Measurements from ENCODE around the gene FBXL22. TPM values are rescaled to one million over a fixed set of nuclear protein-coding genes. Genes with fewer than 3 reads are reported as not detected.

Gene FBXL22
- total and polyA plus RNA-seq, 2 donors (not counting 1 experiment from before 2014, with no cell fraction given) = 0.50 to 0.87 TPM

- H4K20me1 ChIP-seq (ENCODE audit: control insufficient read depth, extremely low read depth, insufficient read depth, low read length) = no peaks in the 10 kb centered on the region
- no peak overlapping the region for H3K27ac ChIP-seq (ENCODE audit: insufficient read depth, low read length)
- H3K9ac ChIP-seq (ENCODE audit: insufficient read depth, low read length) = no peak overlapping the region
- no peak overlapping the region for H3K4me2 ChIP-seq (ENCODE audit: extremely low read depth, insufficient read depth, low read length)
- no peaks in the 10 kb centered on the region for H3K79me2 ChIP-seq (ENCODE audit: control insufficient read depth, insufficient read depth, low read length)
- no peak overlapping the region for H2AFZ ChIP-seq (ENCODE audit: low read length)
- TF ChIP-seq, protein P1, sequence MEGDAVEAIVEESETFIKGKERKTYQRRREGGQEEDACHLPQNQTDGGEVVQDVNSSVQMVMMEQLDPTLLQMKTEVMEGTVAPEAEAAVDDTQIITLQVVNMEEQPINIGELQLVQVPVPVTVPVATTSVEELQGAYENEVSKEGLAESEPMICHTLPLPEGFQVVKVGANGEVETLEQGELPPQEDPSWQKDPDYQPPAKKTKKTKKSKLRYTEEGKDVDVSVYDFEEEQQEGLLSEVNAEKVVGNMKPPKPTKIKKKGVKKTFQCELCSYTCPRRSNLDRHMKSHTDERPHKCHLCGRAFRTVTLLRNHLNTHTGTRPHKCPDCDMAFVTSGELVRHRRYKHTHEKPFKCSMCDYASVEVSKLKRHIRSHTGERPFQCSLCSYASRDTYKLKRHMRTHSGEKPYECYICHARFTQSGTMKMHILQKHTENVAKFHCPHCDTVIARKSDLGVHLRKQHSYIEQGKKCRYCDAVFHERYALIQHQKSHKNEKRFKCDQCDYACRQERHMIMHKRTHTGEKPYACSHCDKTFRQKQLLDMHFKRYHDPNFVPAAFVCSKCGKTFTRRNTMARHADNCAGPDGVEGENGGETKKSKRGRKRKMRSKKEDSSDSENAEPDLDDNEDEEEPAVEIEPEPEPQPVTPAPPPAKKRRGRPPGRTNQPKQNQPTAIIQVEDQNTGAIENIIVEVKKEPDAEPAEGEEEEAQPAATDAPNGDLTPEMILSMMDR (conservative IDR thresholded peaks at IDR 0.05 in 1 of 2, IDR thresholded peaks at IDR 0.05 in 1 of 2; ENCODE audit: low read depth in 1 of 2, low read length in 2 of 2) = no peak
- no peak for TF ChIP-seq EZH2 (IDR thresholded peaks at IDR 0.05; ENCODE audit: low read length, missing control alignments)
- H3K36me3 ChIP-seq (ENCODE audit: control insufficient read depth, insufficient read depth, low read length) = peaks cover 10% of the 10 kb centered on the region
- peaks cover 6% of the 10 kb centered on the region for H3K4me1 ChIP-seq (ENCODE audit: control insufficient read depth, extremely low read depth, insufficient read depth, low read length)
- H3K27me3 ChIP-seq (ENCODE audit: control insufficient read depth, insufficient read depth, low read length) = no peaks in the 10 kb centered on the region
- DNase-seq (ENCODE audit: low read depth in 2 of 2) = no peak
- H3K4me3 ChIP-seq (replicated peaks in 1 of 4; ENCODE audit: control extremely low read depth in 1 of 4, insufficient read depth in 1 of 4, low read depth in 3 of 4, low read length in 4 of 4) = no peak overlapping the region
- H3K9me3 ChIP-seq (ENCODE audit: control insufficient read depth, insufficient read depth, low read depth, low read length) = no peaks in the 10 kb centered on the region
These were observed 7.1 kb downstream of the FBXL22 start for GRCh38 chr15:63604281-63604680.

DNA sequence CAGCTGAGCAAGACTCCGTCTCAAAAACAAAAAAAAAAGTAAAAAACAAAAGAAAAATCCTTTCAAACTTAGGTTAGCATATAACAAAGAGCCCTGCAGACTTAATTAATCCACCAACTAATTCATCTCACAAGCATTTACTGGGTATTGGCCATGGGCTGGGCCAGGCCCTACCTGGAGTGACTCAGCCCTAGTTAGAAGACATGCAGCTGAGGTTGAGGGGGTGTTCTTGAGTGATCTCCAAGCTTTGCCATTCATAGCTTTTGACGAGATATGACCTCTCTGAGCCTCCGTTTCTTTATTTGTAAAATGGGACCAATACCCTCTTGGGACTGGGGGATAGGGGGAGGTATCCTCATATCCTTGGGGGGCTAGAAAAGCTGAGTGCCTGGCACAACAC lies 7.8 kb downstream of the FBXL22 start:
- H2AFZ ChIP-seq (ENCODE audit: low read length) = no peak overlapping the region
- H3K4me3 ChIP-seq (replicated peaks in 1 of 4; ENCODE audit: control extremely low read depth in 1 of 4, insufficient read depth in 1 of 4, low read depth in 3 of 4, low read length in 4 of 4) = no peak overlapping the region
- no peaks in the 10 kb centered on the region for H3K27me3 ChIP-seq (ENCODE audit: control insufficient read depth, insufficient read depth, low read length)
- no peaks in the 10 kb centered on the region for H4K20me1 ChIP-seq (ENCODE audit: control insufficient read depth, extremely low read depth, insufficient read depth, low read length)
- no peak for DNase-seq (ENCODE audit: low read depth in 2 of 2)
- no peaks in the 10 kb centered on the region for H3K9me3 ChIP-seq (ENCODE audit: control insufficient read depth, insufficient read depth, low read depth, low read length)
- no peak overlapping the region for H3K9ac ChIP-seq (ENCODE audit: insufficient read depth, low read length)
- H3K4me2 ChIP-seq (ENCODE audit: extremely low read depth, insufficient read depth, low read length) = no peak overlapping the region
- no peak overlapping the region for H3K27ac ChIP-seq (ENCODE audit: insufficient read depth, low read length)
- peaks cover 13% of the 10 kb centered on the region for H3K36me3 ChIP-seq (ENCODE audit: control insufficient read depth, insufficient read depth, low read length)
- H3K79me2 ChIP-seq (ENCODE audit: control insufficient read depth, insufficient read depth, low read length) = no peaks in the 10 kb centered on the region
- peaks cover 6% of the 10 kb centered on the region for H3K4me1 ChIP-seq (ENCODE audit: control insufficient read depth, extremely low read depth, insufficient read depth, low read length)
- TF ChIP-seq, protein P1 (conservative IDR thresholded peaks at IDR 0.05 in 1 of 2, IDR thresholded peaks at IDR 0.05 in 1 of 2; ENCODE audit: low read depth in 1 of 2, low read length in 2 of 2) = no peak
- TF ChIP-seq EZH2 (IDR thresholded peaks at IDR 0.05; ENCODE audit: low read length, missing control alignments) = no peak

- no peak overlapping the region for H3K9ac ChIP-seq (ENCODE audit: insufficient read depth, low read length)
- no peak for DNase-seq (ENCODE audit: low read depth in 2 of 2)
- no peak overlapping the region for H3K4me3 ChIP-seq (replicated peaks in 1 of 4; ENCODE audit: control extremely low read depth in 1 of 4, insufficient read depth in 1 of 4, low read depth in 3 of 4, low read length in 4 of 4)
- no peak for TF ChIP-seq EZH2 (IDR thresholded peaks at IDR 0.05; ENCODE audit: low read length, missing control alignments)
- TF ChIP-seq, protein P1 (conservative IDR thresholded peaks at IDR 0.05 in 1 of 2, IDR thresholded peaks at IDR 0.05 in 1 of 2; ENCODE audit: low read depth in 1 of 2, low read length in 2 of 2) = no peak
- H3K4me2 ChIP-seq (ENCODE audit: extremely low read depth, insufficient read depth, low read length) = no peak overlapping the region
- H3K27ac ChIP-seq (ENCODE audit: insufficient read depth, low read length) = no peak overlapping the region
- H2AFZ ChIP-seq (ENCODE audit: low read length) = no peak overlapping the region
- no peaks in the 10 kb centered on the region for H4K20me1 ChIP-seq (ENCODE audit: control insufficient read depth, extremely low read depth, insufficient read depth, low read length)
- peaks cover 13% of the 10 kb centered on the region for H3K36me3 ChIP-seq (ENCODE audit: control insufficient read depth, insufficient read depth, low read length)
- no peaks in the 10 kb centered on the region for H3K79me2 ChIP-seq (ENCODE audit: control insufficient read depth, insufficient read depth, low read length)
- H3K9me3 ChIP-seq (ENCODE audit: control insufficient read depth, insufficient read depth, low read depth, low read length) = no peaks in the 10 kb centered on the region
- H3K27me3 ChIP-seq (ENCODE audit: control insufficient read depth, insufficient read depth, low read length) = no peaks in the 10 kb centered on the region
- peaks cover 3% of the 10 kb centered on the region for H3K4me1 ChIP-seq (ENCODE audit: control insufficient read depth, extremely low read depth, insufficient read depth, low read length)
These were observed 8.6 kb downstream of the FBXL22 start for GRCh38 chr15:63605816-63606215.
